Hematopoietic multipotent progenitor cell treated with erythropoietin and hydrocortisone succinate and interleukin-3 and kit ligand, for 6 days (in vitro differentiated cells): Measurements from ENCODE around the gene SLC6A20.
A peak's percentile ranks its signal among the peaks of the same experiment; 100 is the strongest.

Experiments
- DNase-seq: peaks from one replicate; pipeline ENCODE4 v3.0.0-alpha.2; 2015

The SLC6A20 gene, protein sequence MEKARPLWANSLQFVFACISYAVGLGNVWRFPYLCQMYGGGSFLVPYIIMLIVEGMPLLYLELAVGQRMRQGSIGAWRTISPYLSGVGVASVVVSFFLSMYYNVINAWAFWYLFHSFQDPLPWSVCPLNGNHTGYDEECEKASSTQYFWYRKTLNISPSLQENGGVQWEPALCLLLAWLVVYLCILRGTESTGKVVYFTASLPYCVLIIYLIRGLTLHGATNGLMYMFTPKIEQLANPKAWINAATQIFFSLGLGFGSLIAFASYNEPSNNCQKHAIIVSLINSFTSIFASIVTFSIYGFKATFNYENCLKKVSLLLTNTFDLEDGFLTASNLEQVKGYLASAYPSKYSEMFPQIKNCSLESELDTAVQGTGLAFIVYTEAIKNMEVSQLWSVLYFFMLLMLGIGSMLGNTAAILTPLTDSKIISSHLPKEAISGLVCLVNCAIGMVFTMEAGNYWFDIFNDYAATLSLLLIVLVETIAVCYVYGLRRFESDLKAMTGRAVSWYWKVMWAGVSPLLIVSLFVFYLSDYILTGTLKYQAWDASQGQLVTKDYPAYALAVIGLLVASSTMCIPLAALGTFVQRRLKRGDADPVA

GRCh38 chr3:45795882-45796765 is at the start of gene SLC6A20:
Gene SLC6A20, minus strand, starts transcription at chr3:45796536. Its CDS starts 117 bp downstream, at chr3:45796419.
- peak; percentile 52 for DNase-seq

- peak; percentile 7 for DNase-seq
Measured at GRCh38 chr3:45844616-45845015, 48.3 kb upstream of the SLC6A20 start.

- no peak for DNase-seq
Measured at GRCh38 chr3:45842851-45843625, 46.7 kb upstream of the SLC6A20 start.

GRCh38 chr3:45841757-45842491 is 45.6 kb upstream of the SLC6A20 start, which contains the start of gene LZTFL1:
Gene LZTFL1, minus strand, starts transcription at chr3:45842119. Its CDS starts 128 bp downstream, at chr3:45841991.
- peak; percentile 99 for DNase-seq

GRCh38 chr3:45841420-45841756 is 45.1 kb upstream of the SLC6A20 start:
- peak; percentile 52 for DNase-seq

DNA sequence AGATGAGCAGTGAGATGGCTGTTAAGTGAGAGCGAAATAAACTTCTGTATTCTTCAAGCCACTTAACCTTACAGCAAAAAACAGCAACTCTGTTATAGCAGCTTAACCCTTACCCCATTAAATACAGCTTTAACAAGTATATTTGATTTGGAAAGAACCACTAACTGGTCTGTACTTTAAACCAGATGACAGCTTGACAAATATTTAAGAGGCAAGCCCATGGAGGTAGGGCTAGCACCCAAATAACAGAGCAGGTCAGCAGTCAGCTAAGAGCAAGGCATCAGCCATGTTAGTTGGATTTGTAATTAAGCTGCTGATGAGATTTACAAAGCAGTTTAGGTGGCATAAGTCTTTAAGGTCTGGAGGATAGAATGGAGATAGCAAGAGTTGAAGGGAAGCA is 42.1 kb upstream of the SLC6A20 start:
- no peak for DNase-seq

- DNase-seq, result peak; percentile 42
Measured at GRCh38 chr3:45832699-45833098, 36.4 kb upstream of the SLC6A20 start.

DNA sequence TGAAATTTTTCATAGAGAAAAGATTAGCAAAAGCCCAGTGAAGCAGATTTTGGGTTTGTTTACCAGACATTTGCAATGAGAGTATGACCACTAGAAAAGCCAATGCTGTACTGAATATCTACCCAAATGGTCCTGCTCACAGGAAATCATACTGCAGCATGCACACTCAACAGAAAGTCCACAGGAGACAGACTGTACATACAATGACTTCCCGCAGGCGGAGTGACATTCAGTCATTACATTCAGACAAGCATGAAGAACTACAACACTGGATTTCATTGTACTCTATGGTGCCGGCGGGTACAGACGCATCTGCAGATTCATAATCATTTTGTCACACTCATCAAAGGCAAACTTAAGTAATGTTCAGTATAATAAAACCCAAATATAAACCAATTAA is 33.8 kb upstream of the SLC6A20 start:
- no peak for DNase-seq

GRCh38 chr3:45826908-45827307 is 30.6 kb upstream of the SLC6A20 start:
- DNase-seq, result no peak

DNA sequence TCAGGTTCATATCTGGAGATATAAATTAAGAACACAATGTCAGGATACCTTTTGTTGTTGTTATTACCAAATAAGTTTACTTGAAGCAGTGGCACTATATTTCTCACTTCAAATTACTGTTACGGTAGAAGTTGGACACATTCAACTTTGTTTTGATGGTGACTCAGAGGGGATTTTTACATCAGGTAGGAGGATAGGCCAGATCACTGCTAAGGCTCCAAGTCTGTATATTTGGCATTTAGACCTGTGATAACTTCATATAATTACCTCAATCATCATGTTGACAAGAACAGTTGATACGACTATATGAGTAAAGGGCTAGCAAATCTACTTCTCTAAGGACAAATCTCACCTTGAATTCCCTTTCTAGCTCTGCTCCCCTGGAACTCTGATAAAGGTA is 30.0 kb upstream of the SLC6A20 start:
- DNase-seq, result no peak

- no peak for DNase-seq
Measured at GRCh38 chr3:45821127-45821526, 24.8 kb upstream of the SLC6A20 start.

DNA sequence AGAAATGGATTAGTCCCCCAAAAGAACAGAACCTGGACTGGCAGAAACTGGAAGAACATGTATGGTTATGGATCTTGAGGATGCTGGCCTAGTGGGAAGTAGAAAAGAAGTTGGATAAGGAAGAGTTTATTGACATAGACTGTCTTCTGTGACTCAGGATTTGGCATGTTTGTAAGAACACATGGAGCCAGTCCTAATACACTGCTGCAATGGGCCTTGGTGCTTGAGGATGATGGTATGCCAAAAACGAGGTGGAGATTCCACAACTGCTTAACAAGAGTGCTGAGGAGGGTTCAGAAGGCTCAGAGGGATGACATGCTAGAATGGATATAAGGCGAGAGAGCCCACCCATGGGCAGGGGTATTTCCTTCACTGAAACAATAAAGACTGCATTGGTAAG is 23.2 kb upstream of the SLC6A20 start:
- DNase-seq, result no peak

- no peak for DNase-seq
Measured at GRCh38 chr3:45817831-45818522, 21.6 kb upstream of the SLC6A20 start.

DNA sequence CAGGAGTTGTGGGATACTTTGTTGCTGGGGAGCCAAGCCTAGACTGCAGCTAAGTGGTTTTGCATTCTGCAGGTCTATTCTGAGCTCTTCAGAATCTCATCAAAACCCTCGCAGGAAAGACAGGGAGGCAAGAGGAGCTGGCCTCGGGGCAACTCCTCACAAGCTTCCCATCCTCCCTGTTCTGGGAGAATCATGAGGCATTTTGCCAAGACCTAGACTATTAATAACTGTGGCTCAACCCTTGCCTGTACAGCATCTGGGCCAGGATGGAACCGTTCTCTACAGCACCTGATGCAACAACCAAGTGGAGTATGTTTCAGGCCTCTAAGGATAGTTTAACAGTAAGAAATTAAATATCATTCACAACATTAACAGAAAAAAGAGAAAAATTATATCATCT is 20.2 kb upstream of the SLC6A20 start:
- no peak for DNase-seq

- no peak for DNase-seq
Measured at GRCh38 chr3:45814322-45814721, 18.0 kb upstream of the SLC6A20 start.

DNA sequence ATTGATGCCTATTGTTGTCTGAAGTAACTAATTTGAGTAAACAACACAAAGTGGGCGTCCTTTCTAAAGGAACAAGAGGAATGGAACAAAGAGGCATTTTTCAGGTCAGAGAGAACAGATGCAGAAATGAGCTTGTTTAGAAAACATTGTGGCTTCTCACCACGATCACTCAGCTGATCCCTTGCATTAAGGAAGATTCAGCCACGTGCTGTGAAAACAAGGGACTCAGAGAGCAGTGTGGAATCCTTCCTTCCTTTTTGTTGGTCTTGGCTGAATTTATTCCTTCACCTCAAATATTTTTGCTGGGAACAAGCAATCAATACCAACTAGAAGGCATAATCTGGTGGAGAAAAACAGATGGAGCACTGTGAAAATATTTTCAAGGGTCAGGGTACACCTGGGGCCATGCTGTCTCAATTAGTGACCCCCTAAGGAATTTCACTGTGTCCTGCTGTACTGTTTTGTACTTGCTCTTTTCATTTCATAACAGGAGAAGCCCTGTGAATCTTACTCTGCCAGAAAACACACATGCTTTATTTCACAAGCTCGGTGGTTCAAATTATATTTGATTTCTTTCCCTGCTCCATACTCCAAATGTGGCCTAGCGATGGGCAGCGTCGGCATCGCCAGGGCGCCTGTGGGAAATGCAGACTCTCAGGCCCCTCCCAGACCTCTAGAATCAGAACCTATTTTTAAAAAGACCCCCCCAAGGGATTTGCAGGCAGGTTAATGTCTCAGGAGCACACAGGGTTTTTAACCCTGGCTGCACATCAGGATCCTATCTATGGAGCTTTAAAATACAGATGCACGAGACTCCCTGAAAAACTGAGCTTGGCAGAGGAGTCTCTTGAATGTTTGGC is 11.6 kb upstream of the SLC6A20 start:
- DNase-seq, result no peak

- no peak for DNase-seq
Measured at GRCh38 chr3:45807133-45807532, 10.8 kb upstream of the SLC6A20 start.

GRCh38 chr3:45806072-45806471 is 9.7 kb upstream of the SLC6A20 start:
- no peak for DNase-seq

GRCh38 chr3:45803252-45803935 is 7.1 kb upstream of the SLC6A20 start:
- DNase-seq, result no peak

DNA sequence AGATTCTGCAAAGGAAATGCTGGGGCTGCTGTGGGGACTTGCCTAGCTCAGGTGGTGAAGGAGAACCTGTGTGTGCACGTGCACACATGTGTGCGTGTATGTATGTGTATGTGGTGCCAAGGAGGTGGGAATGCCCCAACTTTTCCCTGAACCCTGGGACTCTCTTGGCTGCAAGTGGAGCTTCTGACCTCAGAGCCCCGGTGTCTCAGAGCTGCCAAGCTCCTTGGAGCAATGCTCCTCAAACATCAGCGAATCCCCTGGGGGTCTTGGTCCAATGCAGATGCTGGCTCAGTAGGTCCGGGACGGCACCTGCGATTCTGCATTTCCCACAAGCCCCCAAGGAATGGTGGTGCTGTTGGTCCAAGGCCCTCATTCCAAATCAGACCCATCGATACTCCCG is 5.8 kb upstream of the SLC6A20 start:
- DNase-seq, result no peak
